MM.1S (cell line): ENCODE measurements around the gene CCP110.

Source experiments
- EZH2 ChIP-seq: fragments of 300-600 bp; sonication (generic); optimal IDR thresholded peaks from 2 replicates; pipeline ENCODE3; 2017; ENCODE audit warnings: low read depth, mild to moderate bottlenecking, antibody characterized with exemption, low read length, mixed read lengths
- TF ChIP-seq, protein P1 (sequence below): fragments of 300-600 bp; sonication (generic); IDR thresholded peaks from 2 replicates; pipeline ENCODE4 v1.5.1; 2016; ENCODE audit warnings: antibody characterized with exemption, low read length, mixed read lengths

DNA sequence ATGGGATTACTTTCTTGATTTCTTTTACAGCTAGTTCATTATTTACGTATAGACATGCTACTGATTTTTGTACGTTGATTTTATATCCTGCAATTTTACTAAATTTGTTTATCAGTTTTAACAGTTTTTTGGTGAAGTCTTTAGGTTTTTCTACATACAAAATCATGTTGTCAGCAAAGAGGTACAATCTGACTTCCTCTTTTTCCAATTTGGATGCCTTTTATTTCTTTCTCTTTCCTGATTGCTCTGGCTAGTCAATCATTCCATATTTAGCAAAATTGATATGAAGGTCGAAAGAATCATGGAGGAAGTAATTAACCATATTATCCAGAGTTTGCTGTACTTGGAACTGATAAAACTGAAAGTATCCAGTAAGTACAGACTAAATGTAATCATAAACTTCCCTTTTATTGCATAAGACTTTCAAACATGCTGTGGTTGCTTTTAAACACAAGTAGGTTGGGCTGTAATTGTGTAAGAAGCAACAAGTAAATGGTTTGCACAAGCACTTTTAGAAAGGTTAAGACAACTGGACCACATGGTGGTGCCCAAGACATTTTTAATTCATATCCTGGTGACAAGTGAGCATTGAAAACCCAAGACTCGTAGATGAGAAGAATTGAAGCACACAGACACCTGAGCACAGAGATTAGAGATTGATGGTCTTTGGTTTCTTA is 10.2 kb upstream of the CCP110 start:
- TF ChIP-seq, protein P1, sequence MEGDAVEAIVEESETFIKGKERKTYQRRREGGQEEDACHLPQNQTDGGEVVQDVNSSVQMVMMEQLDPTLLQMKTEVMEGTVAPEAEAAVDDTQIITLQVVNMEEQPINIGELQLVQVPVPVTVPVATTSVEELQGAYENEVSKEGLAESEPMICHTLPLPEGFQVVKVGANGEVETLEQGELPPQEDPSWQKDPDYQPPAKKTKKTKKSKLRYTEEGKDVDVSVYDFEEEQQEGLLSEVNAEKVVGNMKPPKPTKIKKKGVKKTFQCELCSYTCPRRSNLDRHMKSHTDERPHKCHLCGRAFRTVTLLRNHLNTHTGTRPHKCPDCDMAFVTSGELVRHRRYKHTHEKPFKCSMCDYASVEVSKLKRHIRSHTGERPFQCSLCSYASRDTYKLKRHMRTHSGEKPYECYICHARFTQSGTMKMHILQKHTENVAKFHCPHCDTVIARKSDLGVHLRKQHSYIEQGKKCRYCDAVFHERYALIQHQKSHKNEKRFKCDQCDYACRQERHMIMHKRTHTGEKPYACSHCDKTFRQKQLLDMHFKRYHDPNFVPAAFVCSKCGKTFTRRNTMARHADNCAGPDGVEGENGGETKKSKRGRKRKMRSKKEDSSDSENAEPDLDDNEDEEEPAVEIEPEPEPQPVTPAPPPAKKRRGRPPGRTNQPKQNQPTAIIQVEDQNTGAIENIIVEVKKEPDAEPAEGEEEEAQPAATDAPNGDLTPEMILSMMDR: no peak
- TF ChIP-seq EZH2: no peak
